HEK293T (cell line): Measurements from ENCODE around the gene MKRN2.
"Not testable (repeated sequence)": the region's sequence is repeated elsewhere in the genome, so short reads cannot be mapped to it uniquely, and the experiment has no call there.

Source experiments
- CTCF ChIA-PET: fragments of 350-600 bp; formaldehyde crosslinking; extraction: SDS; loops from one replicate; lab custom pipeline; 2021; ENCODE audit warnings: antibody characterized with exemption, inconsistent platforms; lab: Yijun Ruan, JAX
- POLR2A ChIA-PET: fragments of 350-600 bp; formaldehyde crosslinking; extraction: SDS; loops from one replicate; lab custom pipeline; 2020; ENCODE audit warnings: antibody characterized with exemption, inconsistent platforms; lab: Yijun Ruan, JAX
- DNase-seq: peaks from one replicate; pipeline ENCODE4 v3.0.0; 2012; ENCODE audit warnings: mixed read lengths; ENCODE audit errors: extremely low spot score
- ARNT ChIP-seq: fragments of 450-650 bp; IDR thresholded peaks from 2 replicates; pipeline ENCODE4 v1.6.1; 2017; ENCODE audit warnings: mild to moderate bottlenecking
- BHLHE40 ChIP-seq: fragments of 450-650 bp; IDR thresholded peaks from 2 replicates; pipeline ENCODE4 v1.6.1; 2016; ENCODE audit warnings: mild to moderate bottlenecking, moderate library complexity, borderline replicate concordance
- CTBP1 ChIP-seq: fragments of 450-650 bp; IDR thresholded peaks from 2 replicates; pipeline ENCODE4 v1.6.1; 2016; ENCODE audit warnings: borderline replicate concordance
- ELF4 ChIP-seq: fragments of 450-650 bp; IDR thresholded peaks from 2 replicates; pipeline ENCODE4 v1.6.1; 2017; ENCODE audit warnings: antibody characterized with exemption
- FOXA1 ChIP-seq: fragments of 450-650 bp; IDR thresholded peaks from 2 replicates; pipeline ENCODE4 v1.6.1; 2016; ENCODE audit warnings: mild to moderate bottlenecking
- FOXK2 ChIP-seq: fragments of 450-650 bp; IDR thresholded peaks from 2 replicates; pipeline ENCODE4 v1.6.1; 2016; ENCODE audit warnings: mild to moderate bottlenecking
- FOXM1 ChIP-seq: fragments of 450-650 bp; IDR thresholded peaks from 2 replicates; pipeline ENCODE4 v1.6.1; 2017; ENCODE audit warnings: mild to moderate bottlenecking, borderline replicate concordance
- HDGF ChIP-seq: fragments of 450-650 bp; IDR thresholded peaks from 2 replicates; pipeline ENCODE4 v1.6.1; 2017; ENCODE audit warnings: antibody characterized with exemption, borderline replicate concordance
- L3MBTL2 ChIP-seq: fragments of 450-650 bp; conservative IDR thresholded peaks from 2 replicates; pipeline ENCODE4 v1.6.1; 2016; ENCODE audit warnings: mild to moderate bottlenecking
- LEF1 ChIP-seq: fragments of 450-650 bp; IDR thresholded peaks from 2 replicates; pipeline ENCODE4 v1.6.1; 2017; ENCODE audit warnings: mild to moderate bottlenecking, borderline replicate concordance
- NFRKB ChIP-seq: fragments of 450-650 bp; IDR thresholded peaks from 2 replicates; pipeline ENCODE4 v1.6.1; 2016; ENCODE audit warnings: mild to moderate bottlenecking, moderate library complexity
- PKNOX1 ChIP-seq: fragments of 450-650 bp; IDR thresholded peaks from 2 replicates; pipeline ENCODE4 v1.6.1; 2016
- SP1 ChIP-seq: fragments of 450-650 bp; IDR thresholded peaks from 2 replicates; pipeline ENCODE4 v1.6.1; 2017
- SUZ12 ChIP-seq: fragments of 450-650 bp; IDR thresholded peaks from 2 replicates; pipeline ENCODE4 v1.6.1; 2016; ENCODE audit warnings: mild to moderate bottlenecking
- TARDBP ChIP-seq: fragments of 450-650 bp; IDR thresholded peaks from 2 replicates; pipeline ENCODE4 v1.6.1; 2016
- ZNF384 ChIP-seq: fragments of 450-650 bp; IDR thresholded peaks from 2 replicates; pipeline ENCODE4 v1.6.1; 2016

The MKRN2 gene

GRCh38 chr3:12620729-12621128 is 63.8 kb downstream of the MKRN2 start:
- no peak for DNase-seq
- ChIA-PET POLR2A (interaction anchor here (1.1 kb wide), 1 partner anchor 66 kb away, joined by 3 read pairs; no protein-coding TSS in a partner anchor), CTCF (no interaction called here)
- TF ChIP-seq SUZ12 (no peak), L3MBTL2 (no peak), BHLHE40 (no peak), FOXA1 (no peak), TARDBP (no peak), FOXK2 (no peak), NFRKB (no peak), CTBP1 (no peak), SP1 (no peak), HDGF (no peak), FOXM1 (no peak), ELF4 (no peak), ZNF384 (no peak), PKNOX1 (no peak), LEF1 (no peak), ARNT (no peak)

GRCh38 chr3:12622335-12622734 is 65.4 kb downstream of the MKRN2 start:
- POLR2A ChIA-PET = no interaction called here
- CTCF ChIA-PET = no interaction called here
- DNase-seq = no peak
- no peak for TF ChIP-seq BHLHE40
- no peak for TF ChIP-seq LEF1
- no peak for TF ChIP-seq SUZ12
- no peak for TF ChIP-seq HDGF
- no peak for TF ChIP-seq SP1
- TF ChIP-seq ELF4 = no peak
- TF ChIP-seq ARNT = no peak

- ChIA-PET CTCF (interaction anchor here (0.6 kb wide), 1 partner anchor 55 kb away, joined by 3 read pairs; no protein-coding TSS in a partner anchor), POLR2A (interaction anchor here (0.6 kb wide), 1 partner anchor 26 kb away, joined by 3 read pairs; no protein-coding TSS in a partner anchor)
- TF ChIP-seq CTBP1 = no peak
- TF ChIP-seq PKNOX1 = no peak
- TF ChIP-seq BHLHE40 = no peak
- TF ChIP-seq ZNF384 = no peak
- no peak for TF ChIP-seq HDGF
- no peak for TF ChIP-seq SP1
- TF ChIP-seq LEF1 = no peak
- no peak for TF ChIP-seq TARDBP
- no peak for TF ChIP-seq FOXK2
- TF ChIP-seq FOXA1 = no peak
- TF ChIP-seq ARNT = no peak
- TF ChIP-seq ELF4 = no peak
- no peak for DNase-seq
These were observed 67.2 kb downstream of the MKRN2 start for GRCh38 chr3:12624056-12624455.

GRCh38 chr3:12624964-12625363 is 68.1 kb downstream of the MKRN2 start:
- CTCF ChIA-PET = interaction anchor here (0.6 kb wide), 1 partner anchor 56 kb away, joined by 3 read pairs; no protein-coding TSS in a partner anchor
- POLR2A ChIA-PET, DNase-seq: not testable (repeated sequence)

GRCh38 chr3:12627370-12627769 is 70.5 kb downstream of the MKRN2 start:
- DNase-seq = no peak
- CTCF ChIA-PET = interaction anchor here (0.6 kb wide), 1 partner anchor 190 kb away, joined by 3 read pairs; no protein-coding TSS in a partner anchor
- POLR2A ChIA-PET = no interaction called here
- no peak for TF ChIP-seq FOXK2
- no peak for TF ChIP-seq L3MBTL2
- TF ChIP-seq ARNT = no peak
- no peak for TF ChIP-seq HDGF
- TF ChIP-seq LEF1 = no peak
- no peak for TF ChIP-seq NFRKB
- no peak for TF ChIP-seq SUZ12
- TF ChIP-seq FOXM1 = no peak
- no peak for TF ChIP-seq BHLHE40
- TF ChIP-seq CTBP1 = no peak
- no peak for TF ChIP-seq FOXA1
- TF ChIP-seq ELF4 = no peak
- TF ChIP-seq TARDBP = no peak
- TF ChIP-seq ZNF384 = no peak

GRCh38 chr3:12628813-12629212 is 71.9 kb downstream of the MKRN2 start:
- DNase-seq = no peak
- TF ChIP-seq NFRKB = no peak
- no peak for TF ChIP-seq ARNT
- TF ChIP-seq PKNOX1 = no peak
- TF ChIP-seq TARDBP = no peak
- no peak for TF ChIP-seq FOXM1
- no peak for TF ChIP-seq L3MBTL2
- TF ChIP-seq FOXK2 = no peak
- ChIA-PET POLR2A (no interaction called here), CTCF (interaction anchor here (0.6 kb wide), 1 partner anchor 175 kb away, joined by 4 read pairs; no protein-coding TSS in a partner anchor)

- DNase-seq = no peak
- TF ChIP-seq SP1 (no peak), ELF4 (no peak), ZNF384 (no peak), L3MBTL2 (no peak), LEF1 (no peak), CTBP1 (no peak), PKNOX1 (no peak), TARDBP (no peak), FOXK2 (no peak), FOXM1 (no peak), NFRKB (no peak), SUZ12 (no peak), BHLHE40 (no peak)
- ChIA-PET CTCF (no interaction called here), POLR2A (no interaction called here)
These were observed 72.7 kb downstream of the MKRN2 start for GRCh38 chr3:12629560-12629959.
